ENCODE data around the gene COX20.

The COX20 gene

DNA sequence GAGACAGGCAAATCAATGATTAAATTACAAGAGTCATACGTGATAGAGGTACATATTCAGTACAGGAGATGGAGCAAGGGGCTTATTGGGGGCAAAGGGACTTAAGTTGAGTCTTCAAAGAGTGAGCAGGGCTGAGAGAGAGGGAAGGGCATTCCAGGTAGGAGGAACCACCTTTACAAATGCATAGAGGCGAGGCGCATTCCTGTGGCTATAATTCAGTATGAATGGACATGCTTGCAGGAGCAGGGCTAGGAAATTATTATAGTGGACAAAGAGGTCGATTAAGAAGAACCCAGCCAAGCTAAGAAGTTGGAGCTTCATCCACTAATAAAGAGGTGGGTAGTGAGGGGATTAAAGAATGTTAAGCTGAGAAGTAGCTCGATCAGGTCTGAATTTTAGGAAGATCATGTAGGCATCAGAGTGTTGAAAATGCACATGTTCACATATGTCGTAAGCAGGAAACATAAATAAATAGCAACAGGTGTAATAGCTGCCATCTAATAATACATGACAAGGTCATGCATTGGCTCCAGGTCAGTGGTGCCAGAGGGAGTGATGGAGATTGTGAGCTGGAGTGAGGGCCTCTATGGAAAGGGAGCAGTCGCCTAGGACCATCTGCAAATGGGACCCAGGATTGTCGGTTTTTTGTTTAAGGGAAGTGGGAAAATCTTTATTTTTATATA lies 40.9 kb downstream of the COX20 start:
- Histone ChIP-seq H3K9me3 (ENCODE audit: severe bottlenecking) (no peaks in the 10 kb centered on the region), H3K4me1 (ENCODE audit: insufficient read depth, poor library complexity, severe bottlenecking) (no peaks in the 10 kb centered on the region), H3K36me3 (ENCODE audit: low read depth) (no peaks in the 10 kb centered on the region), H3K27me3 (ENCODE audit: insufficient read depth, poor library complexity, severe bottlenecking) (no peaks in the 10 kb centered on the region), H3K27ac (ENCODE audit: poor library complexity, severe bottlenecking) (no peak overlapping the region), H3K4me3 (ENCODE audit: severe bottlenecking) (no peak overlapping the region)
- no peak for TF ChIP-seq CTCF (IDR thresholded peaks at IDR 0.05; ENCODE audit: poor library complexity, severe bottlenecking)
- DNase-seq (ENCODE audit: low spot score) (no peak), ATAC-seq (ENCODE audit: low read depth) (peak; percentile 46; the same call in 2 of the 3 replicates)

- Histone ChIP-seq H3K4me1 (ENCODE audit: insufficient read depth, poor library complexity, severe bottlenecking) (no peaks in the 10 kb centered on the region), H3K4me3 (ENCODE audit: severe bottlenecking) (no peak overlapping the region)
- no peak for TF ChIP-seq CTCF (IDR thresholded peaks at IDR 0.05; ENCODE audit: poor library complexity, severe bottlenecking)
Measured at GRCh38 chr1:244878681-244879080, 43.2 kb downstream of the COX20 start.

DNA sequence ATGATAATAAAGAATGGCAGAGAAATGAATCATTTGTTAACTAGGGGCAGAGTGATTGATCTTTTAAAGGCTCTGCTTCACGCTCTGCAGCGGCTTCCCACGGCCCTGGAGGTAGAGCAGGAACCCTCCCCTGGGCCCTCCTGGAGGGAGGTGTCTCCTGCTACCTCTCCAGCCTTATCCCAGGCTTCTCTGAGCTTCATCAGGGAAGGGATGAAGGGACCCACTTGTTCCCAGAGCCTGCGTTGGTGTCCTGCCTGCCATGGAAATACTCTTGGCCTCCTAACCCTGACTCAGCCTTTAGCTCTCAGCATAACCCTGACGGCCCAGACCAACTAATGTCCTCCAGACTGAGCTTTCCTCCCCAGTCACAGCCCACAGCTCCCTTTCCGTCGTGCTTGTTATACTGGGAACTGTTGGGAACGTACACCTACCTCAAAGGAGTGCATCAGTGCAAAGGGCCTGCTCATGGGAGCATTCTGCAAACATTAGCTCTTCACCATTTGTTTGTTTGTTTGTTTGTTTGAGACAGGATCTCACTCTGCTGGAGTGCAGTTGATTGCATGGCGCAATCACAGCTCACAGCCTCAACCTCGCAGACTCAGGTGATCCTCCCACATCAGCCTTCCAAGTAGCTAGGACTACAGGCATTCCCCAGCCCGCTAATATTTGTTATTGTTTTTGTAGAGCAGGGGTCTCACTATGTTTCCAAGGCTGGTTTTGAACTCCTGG lies 46.3 kb downstream of the COX20 start:
- no peak overlapping the region for H3K27ac ChIP-seq (ENCODE audit: poor library complexity, severe bottlenecking)
- H3K4me3 ChIP-seq (ENCODE audit: severe bottlenecking), result no peak overlapping the region
- DNase-seq (ENCODE audit: low spot score) (no peak), ATAC-seq (ENCODE audit: low read depth) (no peak)
- no peaks in the 10 kb centered on the region for H3K4me1 ChIP-seq (ENCODE audit: insufficient read depth, poor library complexity, severe bottlenecking)
- no peaks in the 10 kb centered on the region for H3K9me3 ChIP-seq (ENCODE audit: severe bottlenecking)
- no peaks in the 10 kb centered on the region for H3K27me3 ChIP-seq (ENCODE audit: insufficient read depth, poor library complexity, severe bottlenecking)
- no peak for TF ChIP-seq CTCF (IDR thresholded peaks at IDR 0.05; ENCODE audit: poor library complexity, severe bottlenecking)
- H3K36me3 ChIP-seq (ENCODE audit: low read depth), result no peaks in the 10 kb centered on the region

More at GRCh38 chr1:244878681-244879080, 43.2 kb downstream of the COX20 start:
- H3K27me3 ChIP-seq (ENCODE audit: insufficient read depth, poor library complexity, severe bottlenecking), result no peaks in the 10 kb centered on the region
- H3K9me3 ChIP-seq (ENCODE audit: severe bottlenecking), result no peaks in the 10 kb centered on the region
- no peak overlapping the region for H3K27ac ChIP-seq (ENCODE audit: poor library complexity, severe bottlenecking)
- no peak for DNase-seq (ENCODE audit: low spot score)
- H3K36me3 ChIP-seq (ENCODE audit: low read depth), result no peaks in the 10 kb centered on the region
- no peak for ATAC-seq (ENCODE audit: low read depth)

- Histone ChIP-seq H3K27ac (ENCODE audit: poor library complexity, severe bottlenecking) (no peak overlapping the region), H3K4me1 (ENCODE audit: insufficient read depth, poor library complexity, severe bottlenecking) (no peaks in the 10 kb centered on the region), H3K4me3 (ENCODE audit: severe bottlenecking) (no peak overlapping the region), H3K36me3 (ENCODE audit: low read depth) (no peaks in the 10 kb centered on the region), H3K27me3 (ENCODE audit: insufficient read depth, poor library complexity, severe bottlenecking) (no peaks in the 10 kb centered on the region), H3K9me3 (ENCODE audit: severe bottlenecking) (no peaks in the 10 kb centered on the region)
- ATAC-seq (ENCODE audit: low read depth), result no peak
- no peak for TF ChIP-seq CTCF (IDR thresholded peaks at IDR 0.05; ENCODE audit: poor library complexity, severe bottlenecking)
- no peak for DNase-seq (ENCODE audit: low spot score)
Measured at GRCh38 chr1:244887281-244887680, 51.8 kb downstream of the COX20 start.

GRCh38 chr1:244893836-244894235 lies 58.4 kb downstream of the COX20 start:
- no peak for ATAC-seq (ENCODE audit: low read depth)
- TF ChIP-seq CTCF (IDR thresholded peaks at IDR 0.05; ENCODE audit: poor library complexity, severe bottlenecking), result no peak
- Histone ChIP-seq H3K27ac (ENCODE audit: poor library complexity, severe bottlenecking) (no peak overlapping the region), H3K27me3 (ENCODE audit: insufficient read depth, poor library complexity, severe bottlenecking) (no peaks in the 10 kb centered on the region), H3K9me3 (ENCODE audit: severe bottlenecking) (no peaks in the 10 kb centered on the region), H3K36me3 (ENCODE audit: low read depth) (no peaks in the 10 kb centered on the region), H3K4me1 (ENCODE audit: insufficient read depth, poor library complexity, severe bottlenecking) (no peaks in the 10 kb centered on the region), H3K4me3 (ENCODE audit: severe bottlenecking) (no peak overlapping the region)
- no peak for DNase-seq (ENCODE audit: low spot score)
